Measurements from ENCODE around the gene RARRES2. TPM values are rescaled to one million over a fixed set of nuclear protein-coding genes. Genes with fewer than 3 reads are reported as not detected.
A peak's percentile ranks its signal among the peaks of the same experiment; 100 is the strongest.

The RARRES2 gene
- total and polyA plus RNA-seq, 2 of the 13 experiments (the other 11 are each of a cell fraction or from before 2014, with no cell fraction given), result 134 to 172 TPM

DNA sequence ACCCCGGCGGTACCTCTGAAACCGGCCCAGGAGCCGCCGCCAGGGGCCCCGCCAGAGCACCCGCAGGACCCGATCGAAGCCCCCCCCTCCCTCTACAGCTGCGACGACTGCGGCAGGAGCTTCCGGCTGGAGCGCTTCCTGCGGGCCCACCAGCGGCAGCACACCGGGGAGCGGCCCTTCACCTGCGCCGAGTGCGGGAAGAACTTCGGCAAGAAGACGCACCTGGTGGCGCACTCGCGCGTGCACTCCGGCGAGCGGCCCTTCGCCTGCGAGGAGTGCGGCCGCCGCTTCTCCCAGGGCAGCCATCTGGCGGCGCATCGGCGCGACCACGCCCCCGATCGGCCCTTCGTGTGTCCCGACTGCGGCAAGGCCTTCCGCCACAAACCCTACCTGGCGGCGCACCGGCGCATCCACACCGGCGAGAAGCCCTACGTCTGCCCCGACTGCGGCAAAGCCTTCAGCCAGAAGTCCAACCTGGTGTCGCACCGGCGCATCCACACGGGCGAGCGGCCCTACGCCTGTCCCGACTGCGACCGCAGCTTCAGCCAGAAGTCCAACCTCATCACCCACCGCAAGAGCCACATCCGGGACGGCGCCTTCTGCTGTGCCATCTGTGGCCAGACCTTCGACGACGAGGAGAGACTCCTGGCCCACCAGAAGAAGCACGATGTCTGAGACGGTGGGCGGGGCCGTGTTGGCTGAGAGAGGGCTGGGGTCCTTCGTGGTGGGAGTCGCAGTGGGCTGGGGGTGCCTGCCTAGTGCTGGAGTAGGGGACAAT, 31.0 kb upstream of the RARRES2 start:
- DNase-seq (ENCODE audit: low spot score) (no peak), ATAC-seq (no peak), FAIRE-seq (no peak)
- Histone ChIP-seq H4K20me1 (ENCODE audit: insufficient read depth, low read length) (peaks cover 8% of the 10 kb centered on the region; the same call in 1 of the 2 replicates), H2AFZ (ENCODE audit: low read length) (no peak overlapping the region), H3K9ac (ENCODE audit: insufficient read depth, low read depth, low read length) (no peak overlapping the region), H3K4me1 (ENCODE audit: insufficient read depth, low read length) (peaks cover 70% of the 10 kb centered on the region), H3K27me3 (ENCODE audit: control insufficient read depth in 1 of 2, insufficient read depth in 2 of 2, low read length in 2 of 2) (no peaks in the 10 kb centered on the region), H3K79me2 (ENCODE audit: insufficient read depth, low read length) (peaks cover 38% of the 10 kb centered on the region), H3K4me3 (replicated peaks in 1 of 3; ENCODE audit: insufficient read depth in 1 of 3, low read depth in 2 of 3, low read length in 3 of 3) (no peak overlapping the region), H3K4me2 (ENCODE audit: low read depth, low read length) (no peak overlapping the region), H3K27ac (ENCODE audit: extremely low read length, insufficient read depth, low read length) (no peak overlapping the region), H3K9me3 (ENCODE audit: low read length) (no peaks in the 10 kb centered on the region), H3K36me3 (replicated peaks in 1 of 2; ENCODE audit: control insufficient read depth in 1 of 2, insufficient read depth in 2 of 2, low read length in 2 of 2) (peaks cover 5 to 27% of the 10 kb centered on the region in 2 experiments; a peak in 4 of 5 replicates)
- intact Hi-C loops (cut with micrococcal nuclease; ENCODE audit: unreplicated experiment), result no loop called here
- WGBS (ENCODE audit: low lambda C conversion rate), result 97% methylated on average over 58 of the region's 79 CpGs
- BruUV-seq (replicated peaks), result no TSS peak
- in situ Hi-C loops (cut with HindIII; ENCODE audit: extremely low pct_ligation_motif_present, low pct_unique_long_range_greater_than_20kb), result no loop called here
- POLR2A ChIA-PET, result interaction anchor here (1.6 to 6.8 kb wide), 4 partner anchors 12 to 32 kb away, joined by 3 to 141 read pairs (median 70); a partner anchor contains a TSS
- CTCF ChIA-PET (ENCODE audit: low intra/inter-chr PET ratio, low total read pairs), result no interaction called here
- TF ChIP-seq HNRNPK (IDR thresholded peaks at IDR 0.05; ENCODE audit: low read depth, low read length, poor library complexity, severe bottlenecking) (no peak), AGO1 (IDR thresholded peaks at IDR 0.05; ENCODE audit: low read depth, low read length, poor library complexity, severe bottlenecking) (no peak), KLF6 (CRISPR knock-in tag; IDR thresholded peaks at IDR 0.05) (no peak), ZFP1 (CRISPR knock-in tag; IDR thresholded peaks at IDR 0.05) (no peak), HOXA3 (CRISPR knock-in tag; IDR thresholded peaks at IDR 0.05) (peak; percentile 34; the same call in 1 of the 2 replicates), ZNF232 (CRISPR knock-in tag; IDR thresholded peaks at IDR 0.05; ENCODE audit: borderline replicate concordance) (no peak), ZNF260 (CRISPR knock-in tag; IDR thresholded peaks at IDR 0.05; ENCODE audit: borderline replicate concordance, low read depth) (no peak), ZNF570 (CRISPR knock-in tag; IDR thresholded peaks at IDR 0.05; ENCODE audit: borderline replicate concordance) (no peak), ARNT (IDR thresholded peaks at IDR 0.05) (no peak), MTF2 (CRISPR knock-in tag; IDR thresholded peaks at IDR 0.05; ENCODE audit: borderline replicate concordance) (no peak), ZNF333 (CRISPR knock-in tag; IDR thresholded peaks at IDR 0.05; ENCODE audit: borderline replicate concordance) (no peak), CENPT (CRISPR knock-in tag; IDR thresholded peaks at IDR 0.05; ENCODE audit: low read depth) (0 out of 2 replicates have a peak, but pooled peaks have one; percentile 26), RBFOX2 (IDR thresholded peaks at IDR 0.05; ENCODE audit: low read depth, low read length) (peak; percentile 66), ZBTB38 (CRISPR knock-in tag; IDR thresholded peaks at IDR 0.05) (0 out of 2 replicates have a peak, but pooled peaks have one; percentile 51), ZC3H13 (CRISPR knock-in tag; IDR thresholded peaks at IDR 0.05) (peak; percentile 87; the same call in 1 of the 2 replicates), ZNF251 (CRISPR knock-in tag; IDR thresholded peaks at IDR 0.05) (no peak), ZNF761 (CRISPR knock-in tag; conservative IDR thresholded peaks at IDR 0.05) (no peak), AGO2 (optimal IDR thresholded peaks at IDR 0.05; ENCODE audit: low read depth, low read length) (peak; percentile 88), ZNF446 (CRISPR knock-in tag; IDR thresholded peaks at IDR 0.05) (no peak), CEBPB (IDR thresholded peaks at IDR 0.05; ENCODE audit: borderline replicate concordance, low read depth, low read length) (no peak), SIN3B (IDR thresholded peaks at IDR 0.05; ENCODE audit: low read length) (no peak), NFATC3 (CRISPR knock-in tag; IDR thresholded peaks at IDR 0.05) (no peak), KDM2A (CRISPR knock-in tag; IDR thresholded peaks at IDR 0.05; ENCODE audit: borderline replicate concordance, low read depth) (no peak), SETDB1 (CRISPR knock-in tag; IDR thresholded peaks at IDR 0.05; ENCODE audit: borderline replicate concordance) (no peak)

Data from HepG2 (cell line).